ENCODE data around the gene SLC16A2. TPM values are rescaled to one million over a fixed set of nuclear protein-coding genes. Genes with fewer than 3 reads are reported as not detected.

SLC16A2 gene
- total RNA-seq, 1 experiment from 2014 or later: 17.8 TPM

DNA sequence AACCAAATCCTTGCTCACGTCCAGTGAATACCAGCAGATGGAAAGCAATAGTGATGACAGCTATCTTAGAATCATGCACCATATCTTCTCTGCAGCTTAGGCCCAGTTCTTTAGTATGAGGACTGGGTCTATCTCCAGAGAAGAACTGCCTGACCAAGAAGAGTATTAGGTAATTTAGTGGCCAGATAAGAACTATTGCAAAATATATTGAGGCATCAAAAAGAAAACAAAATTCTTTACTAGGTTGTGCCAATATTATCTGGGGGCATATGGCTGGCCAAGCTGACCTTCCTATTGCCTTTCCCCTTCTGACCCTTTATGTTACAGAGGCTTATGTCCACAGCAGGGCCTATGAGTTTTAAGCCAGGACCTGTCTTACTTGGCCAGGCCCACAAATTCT lies 101.9 kb downstream of the SLC16A2 start:
- TF ChIP-seq EZH2 (IDR thresholded peaks at IDR 0.05; ENCODE audit: borderline replicate concordance, low read depth, low read length, poor library complexity, severe bottlenecking): no peak
- TF ChIP-seq, protein P1, sequence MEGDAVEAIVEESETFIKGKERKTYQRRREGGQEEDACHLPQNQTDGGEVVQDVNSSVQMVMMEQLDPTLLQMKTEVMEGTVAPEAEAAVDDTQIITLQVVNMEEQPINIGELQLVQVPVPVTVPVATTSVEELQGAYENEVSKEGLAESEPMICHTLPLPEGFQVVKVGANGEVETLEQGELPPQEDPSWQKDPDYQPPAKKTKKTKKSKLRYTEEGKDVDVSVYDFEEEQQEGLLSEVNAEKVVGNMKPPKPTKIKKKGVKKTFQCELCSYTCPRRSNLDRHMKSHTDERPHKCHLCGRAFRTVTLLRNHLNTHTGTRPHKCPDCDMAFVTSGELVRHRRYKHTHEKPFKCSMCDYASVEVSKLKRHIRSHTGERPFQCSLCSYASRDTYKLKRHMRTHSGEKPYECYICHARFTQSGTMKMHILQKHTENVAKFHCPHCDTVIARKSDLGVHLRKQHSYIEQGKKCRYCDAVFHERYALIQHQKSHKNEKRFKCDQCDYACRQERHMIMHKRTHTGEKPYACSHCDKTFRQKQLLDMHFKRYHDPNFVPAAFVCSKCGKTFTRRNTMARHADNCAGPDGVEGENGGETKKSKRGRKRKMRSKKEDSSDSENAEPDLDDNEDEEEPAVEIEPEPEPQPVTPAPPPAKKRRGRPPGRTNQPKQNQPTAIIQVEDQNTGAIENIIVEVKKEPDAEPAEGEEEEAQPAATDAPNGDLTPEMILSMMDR (conservative IDR thresholded peaks at IDR 0.05; ENCODE audit: low read depth, low read length): no peak
- Histone ChIP-seq H3K4me3 (ENCODE audit: low read depth, low read length, poor library complexity, severe bottlenecking) (no peak overlapping the region), H3K27ac (ENCODE audit: low read depth, low read length, poor library complexity, severe bottlenecking) (peak overlapping the region; percentile 64), H3K9me3 (ENCODE audit: low read depth, low read length, poor library complexity, severe bottlenecking) (no peaks in the 10 kb centered on the region), H3K36me3 (ENCODE audit: insufficient read depth, low read length, poor library complexity, severe bottlenecking) (no peaks in the 10 kb centered on the region), H3K4me1 (ENCODE audit: insufficient read depth, low read length, poor library complexity, severe bottlenecking) (peaks cover 14% of the 10 kb centered on the region), H3K27me3 (replicated peaks; ENCODE audit: insufficient read depth, low read depth, low read length, poor library complexity) (no peaks in the 10 kb centered on the region)
- no peak for DNase-seq (ENCODE audit: low spot score)
- BruUV-seq (replicated peaks): no TSS peak
- ChIA-PET POLR2A (ENCODE audit: low non-redundant PET) (no interaction called here), CTCF (no interaction called here)
- intact Hi-C loops (cut with micrococcal nuclease; ENCODE audit: unreplicated experiment): no loop called here

- H3K9me3 ChIP-seq (ENCODE audit: low read depth, low read length, poor library complexity, severe bottlenecking): no peaks in the 10 kb centered on the region
- no peaks in the 10 kb centered on the region for H3K36me3 ChIP-seq (ENCODE audit: insufficient read depth, low read length, poor library complexity, severe bottlenecking)
- H3K4me3 ChIP-seq (ENCODE audit: low read depth, low read length, poor library complexity, severe bottlenecking): no peak overlapping the region
- no TSS peak for BruUV-seq (replicated peaks)
- intact Hi-C loops (cut with micrococcal nuclease; ENCODE audit: unreplicated experiment): no loop called here
- ChIA-PET POLR2A (ENCODE audit: low non-redundant PET) (no interaction called here), CTCF (no interaction called here)
- no peaks in the 10 kb centered on the region for H3K27me3 ChIP-seq (replicated peaks; ENCODE audit: insufficient read depth, low read depth, low read length, poor library complexity)
- peaks cover 14% of the 10 kb centered on the region for H3K4me1 ChIP-seq (ENCODE audit: insufficient read depth, low read length, poor library complexity, severe bottlenecking)
- H3K27ac ChIP-seq (ENCODE audit: low read depth, low read length, poor library complexity, severe bottlenecking): no peak overlapping the region
- no peak for DNase-seq (ENCODE audit: low spot score)
- TF ChIP-seq, protein P1 (conservative IDR thresholded peaks at IDR 0.05; ENCODE audit: low read depth, low read length): no peak
- no peak for TF ChIP-seq EZH2 (IDR thresholded peaks at IDR 0.05; ENCODE audit: borderline replicate concordance, low read depth, low read length, poor library complexity, severe bottlenecking)
Observed at GRCh38 chrX:74523870-74524735, 102.8 kb downstream of the SLC16A2 start.

GRCh38 chrX:74525116-74525515 lies 103.8 kb downstream of the SLC16A2 start:
- Histone ChIP-seq H3K4me1 (ENCODE audit: insufficient read depth, low read length, poor library complexity, severe bottlenecking) (peaks cover 14% of the 10 kb centered on the region), H3K4me3 (ENCODE audit: low read depth, low read length, poor library complexity, severe bottlenecking) (no peak overlapping the region), H3K36me3 (ENCODE audit: insufficient read depth, low read length, poor library complexity, severe bottlenecking) (no peaks in the 10 kb centered on the region), H3K27me3 (replicated peaks; ENCODE audit: insufficient read depth, low read depth, low read length, poor library complexity) (no peaks in the 10 kb centered on the region), H3K27ac (ENCODE audit: low read depth, low read length, poor library complexity, severe bottlenecking) (no peak overlapping the region), H3K9me3 (ENCODE audit: low read depth, low read length, poor library complexity, severe bottlenecking) (no peaks in the 10 kb centered on the region)
- no peak for DNase-seq (ENCODE audit: low spot score)
- CTCF ChIA-PET: no interaction called here
- TF ChIP-seq, protein P1 (conservative IDR thresholded peaks at IDR 0.05; ENCODE audit: low read depth, low read length): no peak
- TF ChIP-seq EZH2 (IDR thresholded peaks at IDR 0.05; ENCODE audit: borderline replicate concordance, low read depth, low read length, poor library complexity, severe bottlenecking): no peak
- intact Hi-C loops (cut with micrococcal nuclease; ENCODE audit: unreplicated experiment): no loop called here
- no TSS peak for BruUV-seq (replicated peaks)
- POLR2A ChIA-PET (ENCODE audit: low non-redundant PET): no interaction called here
